Frontal cortex (tissue), 4 donors: ENCODE measurements around the gene ZP1. TPM values are rescaled to one million over a fixed set of nuclear protein-coding genes. Genes with fewer than 3 reads are reported as not detected.

ENCODE experiments used
- DNase-seq, 2 donors: peaks; one replicate each; pipeline ENCODE4 v3.0.0; 2012; ENCODE audit warnings: low spot score in 2 of 2
- FAIRE-seq: peaks from 2 replicates; lab custom pipeline; 2012; peaks lifted over from hg19 to GRCh38; lab: Jason Lieb, UNC
- total RNA-seq: library from RNA; depleted of rRNA; stranded (reverse); fragments of >200 nt; gene quantifications from one replicate; pipeline ENCODE4 v1.2.3, GENCODE V29; 2014
- donor health status: control.
- donor health status: control.
- donor health status: control.

Gene ZP1
- total RNA-seq, 1 donor from 2014 or later: not detected

DNA sequence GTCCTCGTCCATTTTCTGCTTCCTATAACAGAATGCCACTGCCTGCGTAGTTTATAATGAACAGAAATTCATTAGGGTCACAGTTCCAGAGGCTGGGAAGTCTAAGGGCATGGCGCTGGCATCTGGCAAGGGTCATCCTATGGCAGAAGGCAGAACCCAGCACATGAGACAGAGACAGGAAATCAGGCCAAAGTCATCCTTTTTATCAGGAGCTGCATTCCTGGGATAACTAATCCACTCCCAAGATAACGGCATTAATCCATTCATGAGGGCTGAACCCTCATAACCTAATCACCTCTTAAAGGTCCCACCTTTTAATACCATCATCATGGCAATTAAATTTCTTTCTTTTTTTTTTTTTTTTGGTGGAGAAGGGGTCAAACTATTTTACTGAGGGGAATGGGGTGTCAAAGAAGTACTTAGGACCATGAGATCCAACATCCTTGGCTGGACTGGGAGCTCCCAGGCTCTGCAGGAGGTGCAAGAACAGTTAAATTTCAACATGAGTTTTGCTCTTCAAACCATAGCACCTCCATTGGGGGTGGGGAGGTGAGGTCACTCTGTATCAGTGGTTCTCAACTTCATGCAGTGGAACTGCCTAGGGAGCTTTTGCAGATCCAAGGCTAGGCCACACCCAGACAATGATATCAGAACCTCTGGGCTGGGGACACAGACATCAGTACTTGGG is 51.1 kb downstream of the ZP1 start:
- DNase-seq (no peak), FAIRE-seq (no peak)

DNA sequence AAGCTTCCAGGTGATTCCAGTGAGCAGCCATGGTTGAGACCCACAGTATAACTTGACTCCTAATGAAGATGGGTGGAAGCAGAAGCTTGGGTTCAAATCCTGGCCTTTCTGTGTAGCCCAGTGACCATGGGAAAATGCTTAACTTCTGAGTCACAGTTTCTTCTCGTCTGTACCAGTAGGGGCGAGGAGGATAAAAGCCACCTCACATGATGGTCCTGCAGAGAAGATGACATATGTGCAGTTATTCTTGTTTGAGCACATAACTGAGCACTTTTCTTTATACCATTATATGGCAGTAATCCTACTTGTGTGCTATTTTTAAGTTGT is 51.6 kb downstream of the ZP1 start:
- FAIRE-seq (no peak), DNase-seq (no peak)

DNA sequence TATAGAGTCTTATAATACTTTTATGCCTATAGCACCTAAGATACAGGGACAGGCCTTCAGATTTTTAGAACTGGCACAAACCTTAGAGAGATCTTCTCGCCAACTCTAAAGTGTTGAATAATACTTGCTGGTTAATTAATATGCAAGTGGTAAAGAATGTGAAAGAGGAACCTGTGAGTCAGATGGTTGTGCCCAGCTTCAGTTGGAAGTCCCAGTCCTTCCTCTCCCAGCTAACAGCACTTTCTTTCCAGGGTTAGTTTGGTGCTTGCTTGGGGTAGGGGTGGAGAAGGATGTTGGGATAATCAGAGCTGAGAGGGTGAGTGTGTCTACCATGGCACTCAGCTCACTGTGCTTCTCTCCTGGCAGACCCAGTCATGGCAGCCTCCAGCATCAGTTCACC is 52.0 kb downstream of the ZP1 start:
- FAIRE-seq (no peak), DNase-seq (no peak)

DNA sequence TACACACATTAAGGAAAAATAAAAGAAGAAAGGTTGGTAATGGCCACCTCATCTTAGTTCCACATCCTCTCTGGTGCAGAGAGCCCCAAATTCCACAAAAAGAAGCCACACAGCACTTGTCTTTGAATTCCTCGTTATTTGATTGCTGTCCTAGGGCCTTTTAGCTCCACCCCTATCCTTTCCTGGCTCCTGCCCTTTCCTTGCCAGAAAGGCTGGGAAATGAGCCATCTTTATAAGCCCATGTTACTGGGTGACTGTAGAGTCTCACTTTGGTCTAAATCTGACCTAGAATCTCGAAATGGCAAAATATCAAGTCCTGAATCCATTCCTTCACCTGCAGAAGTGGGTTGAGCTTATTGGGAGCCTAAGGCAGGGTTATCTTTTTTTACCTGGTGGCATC is 52.6 kb downstream of the ZP1 start:
- FAIRE-seq (no peak), DNase-seq (no peak)

DNA sequence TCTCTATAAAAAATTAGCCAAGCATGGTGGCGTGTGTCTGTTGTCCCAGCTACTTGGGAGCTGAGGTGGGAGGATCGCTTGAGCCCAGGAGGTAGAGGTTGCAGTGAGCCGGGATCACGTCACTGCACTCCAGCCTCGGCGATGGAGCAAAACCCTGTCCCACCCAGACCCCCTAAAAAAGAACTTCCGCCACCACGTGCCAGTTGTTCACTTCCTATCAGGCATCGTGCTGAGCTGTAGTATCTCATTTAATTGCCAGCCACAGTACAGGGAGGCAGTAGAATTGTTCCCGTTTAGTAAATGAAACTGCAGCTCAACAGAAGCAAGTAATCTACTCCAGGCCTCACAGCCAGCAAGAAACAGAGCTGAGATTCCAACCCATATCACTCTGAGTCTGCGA is 53.9 kb downstream of the ZP1 start:
- FAIRE-seq (no peak), DNase-seq (no peak)

DNA sequence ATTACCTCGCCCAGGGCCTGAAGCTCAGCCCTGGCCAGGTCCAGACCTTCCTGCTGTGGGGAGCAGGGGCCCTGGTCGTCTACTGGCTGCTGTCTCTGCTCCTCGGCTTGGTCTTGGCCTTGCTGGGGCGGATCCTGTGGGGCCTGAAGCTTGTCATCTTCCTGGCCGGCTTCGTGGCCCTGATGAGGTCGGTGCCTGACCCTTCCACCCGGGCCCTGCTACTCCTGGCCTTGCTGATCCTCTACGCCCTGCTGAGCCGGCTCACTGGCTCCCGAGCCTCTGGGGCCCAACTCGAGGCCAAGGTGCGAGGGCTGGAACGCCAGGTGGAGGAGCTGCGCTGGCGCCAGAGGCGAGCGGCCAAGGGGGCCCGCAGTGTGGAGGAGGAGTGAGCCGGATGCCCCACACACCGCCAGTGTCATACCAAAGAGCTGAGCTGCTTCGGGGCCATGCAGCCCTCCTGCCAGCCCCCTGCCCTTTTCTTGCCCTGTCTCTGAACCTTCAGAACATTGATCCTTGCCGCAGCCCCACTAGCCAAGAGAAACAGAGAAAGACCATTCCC is 54.5 kb downstream of the ZP1 start:
- FAIRE-seq (no peak), DNase-seq (no peak)

DNA sequence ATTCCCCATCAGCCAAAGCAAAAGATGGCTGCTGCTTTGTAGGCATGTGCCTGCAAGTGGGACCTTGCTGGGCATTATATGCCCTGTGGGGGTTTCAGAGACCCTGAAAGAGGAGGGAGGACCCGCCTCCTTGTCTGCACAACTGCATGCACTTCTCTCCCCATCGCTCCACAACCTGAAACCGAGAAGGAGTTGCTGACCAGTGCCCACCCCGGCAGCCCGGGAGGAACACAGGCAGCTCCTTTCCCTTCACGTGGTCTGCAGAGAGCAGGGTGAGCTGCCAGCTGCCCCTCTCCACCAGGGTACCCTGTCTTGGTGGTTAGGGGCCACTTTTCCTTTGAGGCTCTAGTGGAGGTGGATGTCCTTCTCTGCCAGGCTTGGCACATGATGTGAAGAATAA is 55.6 kb downstream of the ZP1 start:
- FAIRE-seq (no peak), DNase-seq (no peak)

DNA sequence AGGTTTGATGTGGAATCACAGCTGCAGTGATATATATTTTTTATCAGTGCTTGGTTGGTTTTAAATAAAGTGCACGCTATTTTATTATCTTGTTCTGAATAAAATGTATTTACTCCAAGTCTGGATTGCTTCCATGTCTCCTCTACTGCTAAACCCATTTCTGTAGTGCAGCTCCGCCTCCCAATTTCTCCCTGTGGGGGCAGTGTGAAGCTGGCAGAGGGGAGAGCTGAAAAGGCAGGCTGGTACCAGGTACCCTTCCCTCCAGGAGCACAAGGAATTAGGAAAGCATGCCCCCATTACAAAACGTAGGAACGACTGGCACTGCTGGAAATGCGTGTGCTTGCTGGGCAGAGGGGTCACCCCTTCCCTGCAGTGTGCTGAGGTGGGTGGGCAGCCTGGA is 56.0 kb downstream of the ZP1 start:
- no peak for FAIRE-seq
- no peak for DNase-seq

DNA sequence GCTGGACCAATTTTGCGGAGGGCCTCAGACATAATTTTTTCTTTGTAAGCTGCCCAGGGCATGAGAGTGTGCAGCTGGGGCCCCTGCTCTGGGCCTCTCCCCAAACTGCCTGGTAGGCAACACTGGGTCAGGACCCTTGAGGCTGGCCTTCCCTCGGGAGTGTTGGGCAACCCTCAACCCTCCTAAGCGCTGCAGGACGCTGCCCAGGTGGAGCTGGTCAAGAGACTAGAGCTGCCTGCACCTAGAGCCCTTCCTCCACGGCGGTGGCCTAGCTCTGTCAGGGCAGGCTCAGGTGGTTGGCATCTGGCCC is 56.4 kb downstream of the ZP1 start:
- no peak for DNase-seq
- FAIRE-seq: no peak

DNA sequence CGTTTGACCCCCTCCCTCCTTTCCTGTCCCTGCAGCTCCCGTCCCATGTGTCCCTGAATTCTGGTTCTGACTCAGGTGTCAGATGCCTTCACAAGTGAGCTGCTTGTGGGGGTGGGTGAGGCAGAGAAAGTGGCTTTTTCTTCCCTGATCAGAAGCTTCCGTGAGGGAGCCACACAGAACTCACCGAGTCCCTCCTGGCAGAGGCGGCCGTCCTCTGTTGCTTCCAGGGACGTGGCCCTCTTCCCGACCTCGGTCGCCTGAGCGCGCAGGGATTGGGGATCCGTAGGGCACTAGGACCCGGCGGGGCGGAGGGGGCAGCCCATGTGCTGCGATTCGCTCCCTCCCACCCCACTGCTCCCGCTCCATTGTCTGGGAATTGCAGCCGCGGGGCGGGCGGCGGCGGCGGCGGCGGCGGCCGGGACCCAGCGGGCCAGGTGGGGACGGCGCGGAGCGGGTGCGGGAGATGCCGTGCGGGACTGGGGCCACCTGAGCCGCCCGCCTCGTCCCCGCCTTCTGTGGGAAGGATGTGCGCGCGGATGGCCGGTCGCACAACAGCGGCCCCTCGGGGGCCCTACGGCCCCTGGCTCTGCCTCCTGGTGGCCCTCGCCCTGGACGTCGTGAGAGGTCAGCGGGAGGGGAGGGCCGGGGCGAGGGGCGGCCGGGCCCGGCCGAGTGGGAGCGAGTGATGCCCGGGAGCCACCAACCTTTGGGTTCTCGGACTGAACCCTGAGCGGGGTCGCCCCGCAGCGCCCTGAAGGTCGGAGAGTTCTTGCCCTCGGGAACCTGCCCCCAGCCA is 57.0 kb downstream of the ZP1 start, which contains the start of gene TMEM132A:
TMEM132A (plus strand) TSS at position 351 of the 796 bp plus-strand sequence; CDS start at position 525, 174 bp downstream.
- FAIRE-seq (no peak), DNase-seq (peak; percentile 93 to 94)

Other genes with a start within 250 kb of the ZP1 start
- gene MS4A8, start 167.9 kb upstream of the ZP1 start, total RNA-seq: 0.41 TPM
- gene MS4A18, start 142.8 kb upstream of the ZP1 start, total RNA-seq: not detected
- gene MS4A15, start 110.7 kb upstream of the ZP1 start, total RNA-seq: not detected
- gene MS4A10, start 82.2 kb upstream of the ZP1 start, total RNA-seq: not detected
- gene CCDC86, start 25.4 kb upstream of the ZP1 start, total RNA-seq: 2.9 TPM
- 1.6 TPM for gene PTGDR2, start 11.6 kb upstream of the ZP1 start, total RNA-seq
- 37.5 TPM for gene PRPF19, start 39.0 kb downstream of the ZP1 start, total RNA-seq
- gene TMEM109, start 46.6 kb downstream of the ZP1 start, total RNA-seq: 9.4 TPM
- gene TMEM132A, start 56.9 kb downstream of the ZP1 start, total RNA-seq: 131 TPM
- 3.3 TPM for gene SLC15A3, start 84.6 kb downstream of the ZP1 start, total RNA-seq
- gene CD6, start 104.1 kb downstream of the ZP1 start, total RNA-seq: 0.82 TPM
- not detected for gene CD5, start 234.9 kb downstream of the ZP1 start, total RNA-seq